Glomerular endothelial cell (primary cell): ENCODE measurements around the gene SMG6. TPM values are rescaled to one million over a fixed set of nuclear protein-coding genes. Genes with fewer than 3 reads are reported as not detected.

Experiments used
- DNase-seq: peaks from one replicate; pipeline ENCODE4 v3.0.0-alpha.2; 2011; ENCODE audit warnings: low read depth, low spot score; ENCODE audit errors: extremely low read depth
- total RNA-seq: library from RNA; depleted of rRNA; stranded (reverse); fragments of >200 nt; gene quantifications from 2 replicates; pipeline ENCODE4 v1.2.3, GENCODE V29; 2015

The SMG6 gene
- total RNA-seq, 1 donor from 2014 or later: 46.4 TPM

GRCh38 chr17:2237950-2238349 lies 65.6 kb downstream of the SMG6 start:
- no peak for DNase-seq

- DNase-seq: no peak
Observed at GRCh38 chr17:2237521-2237921, 66.1 kb downstream of the SMG6 start.

- DNase-seq: no peak
Observed at GRCh38 chr17:2235792-2236366, 67.7 kb downstream of the SMG6 start.

- no peak for DNase-seq
Observed at GRCh38 chr17:2235265-2235664, 68.3 kb downstream of the SMG6 start.

- DNase-seq: no peak
Observed at GRCh38 chr17:2233441-2233947, 70.1 kb downstream of the SMG6 start.

GRCh38 chr17:2232244-2232638 lies 71.3 kb downstream of the SMG6 start:
- no peak for DNase-seq

GRCh38 chr17:2230877-2231276 lies 72.7 kb downstream of the SMG6 start:
- DNase-seq: no peak

- no peak for DNase-seq
Observed at GRCh38 chr17:2227025-2227699, 76.4 kb downstream of the SMG6 start.

GRCh38 chr17:2223617-2223927 lies 80.0 kb downstream of the SMG6 start:
- no peak for DNase-seq

GRCh38 chr17:2222901-2223616 lies 80.5 kb downstream of the SMG6 start:
- DNase-seq: no peak

- no peak for DNase-seq
Observed at GRCh38 chr17:2222301-2222700, 81.3 kb downstream of the SMG6 start.

GRCh38 chr17:2218426-2218825 lies 85.2 kb downstream of the SMG6 start:
- DNase-seq: no peak

- no peak for DNase-seq
Observed at GRCh38 chr17:2215616-2216364, 87.8 kb downstream of the SMG6 start.

- DNase-seq: no peak
Observed at GRCh38 chr17:2214929-2215615, 88.5 kb downstream of the SMG6 start.

- no peak for DNase-seq
Observed at GRCh38 chr17:2214047-2214928, 89.3 kb downstream of the SMG6 start.

- no peak for DNase-seq
Observed at GRCh38 chr17:2213291-2213960, 90.2 kb downstream of the SMG6 start.

GRCh38 chr17:2212400-2212981 lies 91.1 kb downstream of the SMG6 start:
- DNase-seq: no peak

GRCh38 chr17:2211661-2212399 lies 91.8 kb downstream of the SMG6 start:
- no peak for DNase-seq
